Activated B cell treated with CpG ODN at 0.5 μM for 24 hours (primary cell): ENCODE data around the gene ST3GAL5. TPM values are rescaled to one million over a fixed set of nuclear protein-coding genes. Genes with fewer than 3 reads are reported as not detected.

Experiments
- ATAC-seq: fragments of 200-7000 bp; cut with Tn5 transposase; one replicate; pipeline ENCODE4 v1.10.0; 2021; ENCODE audit warnings: low read depth, mild to moderate bottlenecking, moderate library complexity
- CTCF ChIA-PET: fragments of 350-600 bp; sonication (Branson Sonifier 250); formaldehyde crosslinking; loops from one replicate; lab custom pipeline; 2021; ENCODE audit warnings: antibody characterized with exemption; lab: Charles Lee
- POLR2A ChIA-PET: fragments of 350-600 bp; sonication (Branson Sonifier 250); formaldehyde crosslinking; loops from one replicate; lab custom pipeline; 2021; ENCODE audit warnings: antibody characterized with exemption; lab: Charles Lee
- DNase-seq: peaks from one replicate; pipeline ENCODE4 v3.0.0; 2022
- H3K27ac Mint-ChIP-seq: one replicate; pipeline ENCODE4 v1.8.0; 2020; ENCODE audit warnings: mixed read lengths
- H3K27me3 Mint-ChIP-seq: one replicate; pipeline ENCODE4 v1.8.0; 2021; ENCODE audit warnings: mixed read lengths
- H3K36me3 Mint-ChIP-seq: one replicate; pipeline ENCODE4 v1.8.0; 2021; ENCODE audit warnings: low read depth, mixed read lengths
- H3K4me1 Mint-ChIP-seq: one replicate; pipeline ENCODE4 v1.8.0; 2021; ENCODE audit warnings: mixed read lengths
- H3K4me3 Mint-ChIP-seq: one replicate; pipeline ENCODE4 v1.8.0; 2020; ENCODE audit warnings: mild to moderate bottlenecking, mixed read lengths
- H3K9me3 Mint-ChIP-seq: one replicate; pipeline ENCODE4 v1.8.0; 2020; ENCODE audit warnings: mixed read lengths
- intact Hi-C: fragments of 100-400 bp; cut with micrococcal nuclease; formaldehyde crosslinking; loops from one replicate; pipeline ENCODE4 v1.15.1; 2024
- total RNA-seq: library from RNA; stranded (reverse); gene quantifications from 2 replicates; pipeline ENCODE4 v1.2.3, GENCODE V29; 2022
- TF ChIP-seq, protein P1 (sequence below): fragments of 200-600 bp; IDR thresholded peaks from one replicate; pipeline ENCODE4 v1.8.0; 2022; ENCODE audit warnings: antibody characterized with exemption, mild to moderate bottlenecking

ST3GAL5 gene
- total RNA-seq, 1 donor from 2014 or later, result 70.7 TPM

DNA sequence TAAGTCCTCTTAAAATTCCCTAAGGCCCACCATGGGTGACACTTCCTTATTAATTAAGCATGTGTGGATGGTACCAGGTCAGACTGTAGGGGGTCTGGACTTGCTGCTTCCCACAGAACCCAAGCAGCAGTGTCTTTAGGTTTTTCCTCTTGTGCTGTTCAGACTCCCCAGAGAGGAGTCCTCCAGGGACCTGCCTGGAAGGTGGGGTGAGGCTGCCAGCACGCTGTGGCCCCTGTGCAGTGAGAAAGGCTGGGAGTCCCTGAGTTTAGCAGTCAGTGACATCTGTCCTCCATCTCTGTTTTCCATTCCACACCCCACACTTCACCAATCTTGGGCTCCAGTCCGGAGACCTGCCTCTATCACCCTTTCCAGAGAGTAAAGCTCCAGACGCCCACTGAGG lies 18.0 kb upstream of the ST3GAL5 start:
- Mint-ChIP-seq H3K27ac (no peak overlapping the region), H3K9me3 (no peaks in the 10 kb centered on the region), H3K27me3 (no peaks in the 10 kb centered on the region), H3K4me1 (peaks cover 14% of the 10 kb centered on the region), H3K36me3 (no peaks in the 10 kb centered on the region), H3K4me3 (no peak overlapping the region)
- TF ChIP-seq, protein P1, sequence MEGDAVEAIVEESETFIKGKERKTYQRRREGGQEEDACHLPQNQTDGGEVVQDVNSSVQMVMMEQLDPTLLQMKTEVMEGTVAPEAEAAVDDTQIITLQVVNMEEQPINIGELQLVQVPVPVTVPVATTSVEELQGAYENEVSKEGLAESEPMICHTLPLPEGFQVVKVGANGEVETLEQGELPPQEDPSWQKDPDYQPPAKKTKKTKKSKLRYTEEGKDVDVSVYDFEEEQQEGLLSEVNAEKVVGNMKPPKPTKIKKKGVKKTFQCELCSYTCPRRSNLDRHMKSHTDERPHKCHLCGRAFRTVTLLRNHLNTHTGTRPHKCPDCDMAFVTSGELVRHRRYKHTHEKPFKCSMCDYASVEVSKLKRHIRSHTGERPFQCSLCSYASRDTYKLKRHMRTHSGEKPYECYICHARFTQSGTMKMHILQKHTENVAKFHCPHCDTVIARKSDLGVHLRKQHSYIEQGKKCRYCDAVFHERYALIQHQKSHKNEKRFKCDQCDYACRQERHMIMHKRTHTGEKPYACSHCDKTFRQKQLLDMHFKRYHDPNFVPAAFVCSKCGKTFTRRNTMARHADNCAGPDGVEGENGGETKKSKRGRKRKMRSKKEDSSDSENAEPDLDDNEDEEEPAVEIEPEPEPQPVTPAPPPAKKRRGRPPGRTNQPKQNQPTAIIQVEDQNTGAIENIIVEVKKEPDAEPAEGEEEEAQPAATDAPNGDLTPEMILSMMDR, result no peak
- ChIA-PET CTCF (no interaction called here), POLR2A (no interaction called here)
- DNase-seq (no peak), ATAC-seq (no peak)
- intact Hi-C loops, result no loop called here

DNA sequence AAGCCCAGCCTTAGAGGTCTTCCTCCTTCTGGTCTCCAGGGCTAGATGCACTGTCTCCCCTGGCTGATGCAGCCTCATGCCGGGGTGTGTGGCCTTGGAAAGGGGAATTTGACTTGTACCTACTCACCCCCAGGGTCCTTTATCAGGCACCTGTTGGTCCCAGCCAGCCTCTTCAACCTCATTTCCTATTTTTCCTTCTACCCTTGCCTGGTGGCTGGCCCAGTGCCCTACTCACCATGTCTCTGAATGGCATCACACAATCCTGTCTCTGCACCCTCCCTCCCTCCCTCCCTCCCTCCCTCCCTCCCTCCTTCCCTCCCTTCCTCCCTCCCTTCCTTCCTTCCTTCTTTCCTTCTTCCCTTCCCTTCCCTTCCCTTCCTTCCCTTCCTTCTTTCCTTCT lies 17.1 kb upstream of the ST3GAL5 start:
- peaks cover 12% of the 10 kb centered on the region for H3K4me1 Mint-ChIP-seq
- intact Hi-C loops, result no loop called here

DNA sequence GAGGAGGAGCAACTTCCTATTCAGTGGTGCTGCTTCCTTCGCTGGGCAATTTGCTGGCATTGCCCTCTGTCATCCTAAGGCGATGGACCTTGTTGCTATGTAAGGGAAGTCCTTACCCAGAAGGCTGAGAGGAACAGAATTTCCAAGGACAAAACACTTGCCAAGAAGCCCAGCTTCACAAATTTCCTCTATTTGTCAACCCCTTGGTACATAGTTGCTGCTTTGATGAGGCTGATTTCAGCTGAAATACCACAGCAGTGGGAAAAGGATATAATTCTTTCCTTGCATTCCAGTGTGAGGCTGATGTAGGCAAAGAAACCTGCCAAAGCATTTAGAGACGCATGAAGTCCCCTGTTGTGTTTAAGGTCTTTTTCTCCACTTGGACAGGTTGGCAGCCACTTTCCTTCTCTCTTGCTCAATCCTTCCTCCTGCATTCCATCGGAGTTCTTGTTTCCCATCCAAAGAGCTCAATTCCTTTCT lies 16.4 kb upstream of the ST3GAL5 start:
- no peaks in the 10 kb centered on the region for H3K27me3 Mint-ChIP-seq
- DNase-seq (no peak), ATAC-seq (no peak)
- H3K4me1 Mint-ChIP-seq, result peaks cover 8% of the 10 kb centered on the region
- H3K9me3 Mint-ChIP-seq, result no peaks in the 10 kb centered on the region
- CTCF ChIA-PET, result no interaction called here
- no peak overlapping the region for H3K27ac Mint-ChIP-seq
- TF ChIP-seq, protein P1, result no peak
- H3K4me3 Mint-ChIP-seq, result no peak overlapping the region
- intact Hi-C loops, result no loop called here
- POLR2A ChIA-PET, result no interaction called here
- no peaks in the 10 kb centered on the region for H3K36me3 Mint-ChIP-seq

More for the DNA sequence above, 17.1 kb upstream of the ST3GAL5 start:
- POLR2A ChIA-PET, result no interaction called here
- no peaks in the 10 kb centered on the region for H3K9me3 Mint-ChIP-seq
- H3K4me3 Mint-ChIP-seq, result no peak overlapping the region
- no peaks in the 10 kb centered on the region for H3K36me3 Mint-ChIP-seq
- CTCF ChIA-PET, result no interaction called here
- no peak overlapping the region for H3K27ac Mint-ChIP-seq
- DNase-seq, result no peak
- ATAC-seq, result no peak
- no peaks in the 10 kb centered on the region for H3K27me3 Mint-ChIP-seq
- TF ChIP-seq, protein P1, result no peak

DNA sequence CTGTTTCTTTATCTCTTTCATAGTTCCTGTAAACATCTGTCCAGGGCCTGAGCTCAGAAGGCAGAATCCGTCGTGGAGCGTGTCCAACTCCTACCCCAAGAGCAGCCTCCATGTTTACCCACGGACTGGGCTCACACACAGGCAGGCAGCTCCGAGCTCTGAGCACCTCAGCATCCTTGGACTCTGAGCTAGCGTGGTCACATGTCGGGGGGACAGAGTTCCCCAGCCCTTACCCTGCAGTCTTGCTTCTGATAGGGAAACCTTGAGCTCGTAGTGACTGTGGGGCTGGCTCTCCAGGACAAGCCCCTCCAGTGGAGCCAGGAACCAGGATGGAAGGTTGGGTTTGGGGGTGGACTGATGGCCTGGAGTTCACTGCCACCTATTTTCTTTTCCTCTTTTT lies 15.1 kb upstream of the ST3GAL5 start:
- ChIA-PET POLR2A (no interaction called here), CTCF (no interaction called here)
- no peak for DNase-seq
- Mint-ChIP-seq H3K4me3 (no peak overlapping the region), H3K27me3 (no peaks in the 10 kb centered on the region), H3K36me3 (no peaks in the 10 kb centered on the region), H3K4me1 (peaks cover 8% of the 10 kb centered on the region), H3K27ac (no peak overlapping the region), H3K9me3 (peaks cover under 1% of the 10 kb centered on the region)
- TF ChIP-seq, protein P1, result no peak
- intact Hi-C loops, result no loop called here
- ATAC-seq, result no peak

DNA sequence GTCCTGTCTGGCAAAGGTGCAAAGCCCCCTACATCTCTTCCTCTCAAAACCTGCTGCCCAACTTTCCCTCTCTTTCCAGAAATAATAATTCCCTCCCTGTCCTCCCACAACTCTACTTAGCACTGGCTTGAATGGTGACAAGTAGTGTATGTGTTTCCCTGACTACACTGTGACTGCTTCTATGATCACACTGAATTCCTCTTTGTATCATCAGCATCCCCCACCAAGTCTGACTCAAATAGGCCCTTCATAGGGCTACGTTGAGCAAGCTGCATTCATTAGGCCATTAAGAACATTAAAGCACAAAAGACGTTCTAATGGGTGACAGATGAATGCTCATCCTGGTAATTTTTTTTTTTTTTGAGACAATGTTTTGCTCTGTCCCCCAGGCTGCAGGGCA lies 13.7 kb upstream of the ST3GAL5 start:
- H3K9me3 Mint-ChIP-seq, result peaks cover 9% of the 10 kb centered on the region
- no peak overlapping the region for H3K27ac Mint-ChIP-seq
- no peak overlapping the region for H3K4me3 Mint-ChIP-seq
- H3K27me3 Mint-ChIP-seq, result no peaks in the 10 kb centered on the region
- H3K4me1 Mint-ChIP-seq, result peaks cover 8% of the 10 kb centered on the region
- ChIA-PET CTCF (no interaction called here), POLR2A (no interaction called here)
- H3K36me3 Mint-ChIP-seq, result peaks cover 4% of the 10 kb centered on the region
- TF ChIP-seq, protein P1, result no peak
- DNase-seq (no peak), ATAC-seq (no peak)
- intact Hi-C loops, result no loop called here
